ENCODE data around the gene MYLK.

MYLK gene

DNA sequence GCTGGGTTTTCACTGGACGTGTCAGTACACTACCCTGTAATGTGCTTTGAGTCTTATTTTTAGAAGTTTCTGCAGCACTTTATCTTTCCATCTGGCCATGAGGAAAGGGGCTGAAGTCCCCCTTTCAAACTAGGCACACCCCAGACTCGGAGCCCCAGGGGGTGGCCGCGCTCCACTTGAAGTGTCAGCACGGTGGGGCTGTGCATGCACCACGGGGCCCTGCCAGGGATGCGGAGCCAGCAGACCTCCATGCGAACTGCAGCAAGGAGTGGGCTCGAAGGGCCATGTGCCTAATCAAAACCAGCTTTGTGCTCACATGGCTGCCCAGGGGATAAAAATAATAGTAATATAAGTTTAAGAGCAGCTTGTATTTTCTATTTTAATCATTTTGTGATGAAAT, 198.4 kb downstream of the MYLK start:
- Histone ChIP-seq H3K4me3 (ENCODE audit: low read depth, low read length) (no peak overlapping the region), H3K27me3 (ENCODE audit: control insufficient read depth, insufficient read depth, low read length) (no peaks in the 10 kb centered on the region), H3K4me1 (ENCODE audit: control insufficient read depth, insufficient read depth, low read length) (peaks cover 13% of the 10 kb centered on the region; the same call in 1 of the 2 replicates), H3K9me3 (ENCODE audit: control insufficient read depth, insufficient read depth, low read depth, low read length) (no peaks in the 10 kb centered on the region), H3K9ac (ENCODE audit: low read length) (no peak overlapping the region), H3K36me3 (ENCODE audit: control insufficient read depth, insufficient read depth, low read length) (no peaks in the 10 kb centered on the region; the same call in 1 of the 2 replicates), H3K27ac (ENCODE audit: low read depth, low read length) (no peak overlapping the region)

DNA sequence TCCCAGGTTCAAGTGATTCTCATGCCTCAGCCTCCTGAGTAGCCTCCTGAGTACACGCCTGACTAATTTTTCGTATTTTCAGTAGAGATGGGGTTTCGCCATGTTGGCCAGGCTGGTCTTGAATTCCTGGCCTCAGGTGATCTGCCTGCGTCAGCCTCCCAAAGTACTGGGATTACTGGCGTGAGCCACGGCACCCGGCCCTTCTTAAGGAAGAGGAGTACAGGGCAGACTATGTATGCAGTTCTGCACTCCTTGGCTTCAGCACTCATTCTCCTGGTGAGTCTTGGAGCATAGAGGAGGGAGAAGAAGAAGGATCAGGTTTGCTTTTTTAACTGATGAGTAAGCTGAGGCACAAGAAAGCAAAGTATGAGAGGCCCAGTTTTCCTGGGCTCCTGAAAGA, 199.5 kb downstream of the MYLK start:
- peaks cover 13% of the 10 kb centered on the region; the same call in 1 of the 2 replicates for H3K4me1 ChIP-seq (ENCODE audit: control insufficient read depth, insufficient read depth, low read length)
- no peaks in the 10 kb centered on the region for H3K27me3 ChIP-seq (ENCODE audit: control insufficient read depth, insufficient read depth, low read length)
- H3K36me3 ChIP-seq (ENCODE audit: control insufficient read depth, insufficient read depth, low read length): no peaks in the 10 kb centered on the region; the same call in 1 of the 2 replicates
- H3K4me3 ChIP-seq (ENCODE audit: low read depth, low read length): no peak overlapping the region
- H3K27ac ChIP-seq (ENCODE audit: low read depth, low read length): no peak overlapping the region
- no peak overlapping the region for H3K9ac ChIP-seq (ENCODE audit: low read length)
- no peaks in the 10 kb centered on the region for H3K9me3 ChIP-seq (ENCODE audit: control insufficient read depth, insufficient read depth, low read depth, low read length)

DNA sequence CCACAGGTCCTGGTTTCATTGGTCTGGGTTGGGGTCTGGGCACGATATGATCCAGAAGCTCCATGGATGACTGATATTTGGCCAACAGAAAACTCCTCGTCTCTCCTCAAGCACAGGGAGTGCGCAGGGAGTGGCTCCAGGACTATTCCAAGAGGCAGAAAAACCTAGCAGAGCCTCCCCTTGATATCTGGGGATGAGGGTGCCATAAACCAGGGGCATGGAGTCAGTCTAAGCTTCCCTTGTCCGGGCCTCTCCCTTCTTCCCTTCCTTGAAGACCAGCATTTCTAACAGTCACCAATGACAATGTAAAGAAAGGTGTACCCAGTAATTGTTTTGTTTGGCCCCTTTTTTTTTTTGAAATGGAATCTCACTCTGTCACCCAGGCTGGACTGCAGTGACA, 199.9 kb downstream of the MYLK start:
- Histone ChIP-seq H3K4me3 (ENCODE audit: low read depth, low read length) (no peak overlapping the region), H3K4me1 (ENCODE audit: control insufficient read depth, insufficient read depth, low read length) (peaks cover 13% of the 10 kb centered on the region; the same call in 1 of the 2 replicates), H3K27me3 (ENCODE audit: control insufficient read depth, insufficient read depth, low read length) (no peaks in the 10 kb centered on the region), H3K9ac (ENCODE audit: low read length) (no peak overlapping the region), H3K9me3 (ENCODE audit: control insufficient read depth, insufficient read depth, low read depth, low read length) (no peaks in the 10 kb centered on the region), H3K27ac (ENCODE audit: low read depth, low read length) (no peak overlapping the region), H3K36me3 (ENCODE audit: control insufficient read depth, insufficient read depth, low read length) (no peaks in the 10 kb centered on the region; the same call in 1 of the 2 replicates)

DNA sequence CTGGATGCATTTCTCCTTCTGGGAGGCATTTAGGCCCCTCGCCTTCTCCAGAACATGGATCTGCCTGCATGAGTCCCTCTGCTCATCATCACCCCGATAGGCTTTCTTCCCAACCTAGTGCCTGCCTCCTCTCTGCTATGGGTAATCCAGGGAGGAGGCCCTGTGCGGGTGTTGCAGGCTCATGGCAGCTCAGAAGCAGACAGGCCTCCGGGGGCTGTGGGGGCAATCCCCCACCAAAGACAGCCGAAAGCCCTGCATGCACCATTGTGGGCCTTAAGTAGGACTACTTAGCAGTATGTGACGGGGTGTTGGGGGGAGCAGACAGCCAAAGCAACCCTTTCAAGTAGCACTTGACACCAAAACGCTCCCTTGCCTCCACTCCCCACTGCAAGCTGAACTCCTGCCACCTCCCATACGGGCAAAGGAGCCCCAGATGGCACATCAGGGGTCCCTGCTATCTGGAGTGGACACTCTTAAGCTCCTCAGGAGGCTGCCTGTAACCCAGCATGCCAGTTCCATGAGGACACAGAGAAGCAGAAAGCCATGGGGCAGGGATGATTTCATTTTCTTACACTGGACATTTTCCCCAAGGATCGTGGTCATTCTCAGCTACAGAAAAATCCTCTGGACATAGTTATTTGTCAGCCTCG, 200.5 kb downstream of the MYLK start:
- H3K27me3 ChIP-seq (ENCODE audit: control insufficient read depth, insufficient read depth, low read length): no peaks in the 10 kb centered on the region
- H3K4me1 ChIP-seq (ENCODE audit: control insufficient read depth, insufficient read depth, low read length): peaks cover 13% of the 10 kb centered on the region; the same call in 1 of the 2 replicates
- no peak overlapping the region for H3K27ac ChIP-seq (ENCODE audit: low read depth, low read length)
- H3K9ac ChIP-seq (ENCODE audit: low read length): no peak overlapping the region
- no peak overlapping the region for H3K4me3 ChIP-seq (ENCODE audit: low read depth, low read length)
- H3K36me3 ChIP-seq (ENCODE audit: control insufficient read depth, insufficient read depth, low read length): no peaks in the 10 kb centered on the region; the same call in 1 of the 2 replicates
- no peaks in the 10 kb centered on the region for H3K9me3 ChIP-seq (ENCODE audit: control insufficient read depth, insufficient read depth, low read depth, low read length)

DNA sequence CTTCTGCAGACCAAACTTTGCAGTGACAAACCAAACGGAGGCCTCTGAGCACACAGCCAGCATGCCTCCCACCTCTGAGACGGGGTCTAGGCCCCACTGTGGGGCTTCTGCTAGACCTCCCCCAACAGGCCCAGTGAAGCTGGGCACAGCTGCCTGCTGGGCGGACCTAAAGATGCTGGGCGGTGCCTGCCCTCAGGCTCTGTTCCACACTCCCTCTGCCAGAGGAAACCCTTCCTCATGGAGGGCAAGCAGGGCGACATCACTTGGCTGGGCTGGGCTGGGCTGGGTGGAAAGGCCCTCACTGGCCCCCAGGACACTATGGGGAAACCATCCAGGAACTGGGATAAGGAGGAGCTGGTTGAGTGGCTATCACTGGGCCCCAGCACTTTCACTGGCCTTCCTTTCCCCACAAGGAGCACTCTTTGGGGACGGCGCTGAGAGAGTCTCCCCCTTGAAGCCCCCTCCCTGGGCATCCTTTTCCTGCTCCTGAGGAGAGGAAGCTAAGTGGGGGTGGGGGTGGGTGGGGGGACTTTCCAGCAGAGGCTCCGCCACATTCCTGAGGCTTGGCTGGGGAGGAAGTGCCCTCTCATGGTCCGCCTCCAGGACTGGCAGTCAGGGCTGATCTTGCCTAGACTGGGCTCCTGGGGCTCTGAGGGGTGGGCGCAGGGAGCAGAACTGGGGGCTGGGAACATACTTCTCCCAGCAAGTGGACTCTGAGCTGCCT, 201.2 kb downstream of the MYLK start:
- Histone ChIP-seq H3K4me3 (ENCODE audit: low read depth, low read length) (no peak overlapping the region), H3K36me3 (ENCODE audit: control insufficient read depth, insufficient read depth, low read length) (no peaks in the 10 kb centered on the region; the same call in 1 of the 2 replicates), H3K27ac (ENCODE audit: low read depth, low read length) (no peak overlapping the region), H3K9ac (ENCODE audit: low read length) (no peak overlapping the region), H3K27me3 (ENCODE audit: control insufficient read depth, insufficient read depth, low read length) (no peaks in the 10 kb centered on the region), H3K4me1 (ENCODE audit: control insufficient read depth, insufficient read depth, low read length) (peaks cover 13% of the 10 kb centered on the region; the same call in 1 of the 2 replicates), H3K9me3 (ENCODE audit: control insufficient read depth, insufficient read depth, low read depth, low read length) (no peaks in the 10 kb centered on the region)

DNA sequence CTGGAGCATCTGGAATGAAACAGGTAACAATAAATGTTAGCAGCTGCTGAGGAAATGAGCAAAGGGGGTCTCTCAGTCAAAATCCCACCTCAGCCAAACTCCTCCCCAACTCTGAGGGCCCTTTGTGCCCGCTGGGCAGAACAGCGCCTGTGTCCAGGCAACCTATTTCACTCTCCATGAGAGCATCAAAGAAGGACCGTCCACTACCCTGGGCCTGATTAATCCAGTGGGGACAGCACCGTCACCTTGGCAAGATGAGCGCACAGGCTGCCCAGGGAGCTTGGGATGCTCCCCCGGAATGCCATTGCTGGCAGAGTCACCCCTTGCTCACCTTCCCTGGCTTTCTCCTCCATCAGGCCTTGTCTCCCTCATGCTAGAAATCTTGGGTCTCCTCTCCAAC, 201.8 kb downstream of the MYLK start:
- H3K4me1 ChIP-seq (ENCODE audit: control insufficient read depth, insufficient read depth, low read length): peaks cover 13% of the 10 kb centered on the region; the same call in 1 of the 2 replicates
- H3K4me3 ChIP-seq (ENCODE audit: low read depth, low read length): no peak overlapping the region
- no peaks in the 10 kb centered on the region; the same call in 1 of the 2 replicates for H3K36me3 ChIP-seq (ENCODE audit: control insufficient read depth, insufficient read depth, low read length)

DNA sequence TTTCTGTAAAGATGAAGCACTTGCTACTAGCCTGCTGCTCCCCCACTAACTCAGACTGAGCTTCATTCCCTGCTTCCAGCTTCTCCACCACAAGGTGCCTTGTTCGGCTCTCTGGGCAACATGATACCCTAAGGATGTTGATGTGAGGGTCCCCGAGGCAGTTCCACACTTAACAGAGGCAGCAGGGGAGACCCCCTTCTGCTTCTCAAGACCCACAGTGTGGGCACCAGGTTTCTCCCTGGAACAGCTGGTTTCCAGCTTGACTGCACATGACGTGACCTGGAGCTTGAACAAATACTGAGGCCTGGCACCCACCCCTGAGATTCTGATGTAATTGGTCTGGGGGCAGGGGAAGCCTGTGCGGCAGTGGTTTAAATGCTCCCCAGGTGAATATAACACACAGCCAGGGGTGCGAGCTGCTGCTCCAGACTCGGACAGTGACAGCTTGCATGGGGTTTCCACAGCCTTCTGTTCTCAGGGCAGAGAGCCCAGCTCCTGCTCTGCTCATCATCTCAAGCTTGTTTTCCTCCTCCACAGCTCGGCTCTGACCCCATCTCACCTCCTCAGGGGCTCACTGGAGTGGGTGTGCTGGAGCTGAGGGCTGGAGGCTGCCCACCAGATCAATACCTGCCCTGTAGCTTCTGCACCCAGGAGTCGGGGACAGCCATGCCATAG, 204.3 kb downstream of the MYLK start:
- Histone ChIP-seq H3K4me3 (ENCODE audit: low read depth, low read length) (no peak overlapping the region), H3K27ac (ENCODE audit: low read depth, low read length) (no peak overlapping the region), H3K9ac (ENCODE audit: low read length) (no peak overlapping the region), H3K36me3 (ENCODE audit: control insufficient read depth, insufficient read depth, low read length) (no peaks in the 10 kb centered on the region; the same call in 1 of the 2 replicates), H3K4me1 (ENCODE audit: control insufficient read depth, insufficient read depth, low read length) (peaks cover 10% of the 10 kb centered on the region; the same call in 1 of the 2 replicates), H3K9me3 (ENCODE audit: control insufficient read depth, insufficient read depth, low read depth, low read length) (no peaks in the 10 kb centered on the region), H3K27me3 (ENCODE audit: control insufficient read depth, insufficient read depth, low read length) (no peaks in the 10 kb centered on the region)

More for the DNA sequence above, 201.8 kb downstream of the MYLK start:
- Histone ChIP-seq H3K27me3 (ENCODE audit: control insufficient read depth, insufficient read depth, low read length) (no peaks in the 10 kb centered on the region), H3K9me3 (ENCODE audit: control insufficient read depth, insufficient read depth, low read depth, low read length) (no peaks in the 10 kb centered on the region), H3K27ac (ENCODE audit: low read depth, low read length) (no peak overlapping the region), H3K9ac (ENCODE audit: low read length) (no peak overlapping the region)

DNA sequence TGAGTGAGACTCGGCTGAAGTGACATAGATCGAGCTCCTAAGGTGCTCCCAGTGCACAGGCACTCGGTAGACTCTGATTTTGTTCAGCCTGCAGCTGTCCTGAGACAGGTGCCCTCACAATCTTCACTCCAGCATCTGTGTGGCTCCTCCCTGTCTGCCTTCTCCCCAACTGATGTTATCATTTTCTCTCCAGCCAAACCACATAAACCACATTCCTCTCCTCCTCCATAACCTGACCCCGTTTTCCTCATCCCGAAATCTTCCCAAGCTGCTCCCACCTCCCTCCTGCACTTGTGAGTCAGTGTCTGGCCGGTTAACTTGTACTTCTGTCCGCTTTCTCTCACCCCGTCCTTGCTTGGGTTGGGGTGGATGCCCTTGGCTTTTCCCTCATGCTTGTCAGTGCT, 206.0 kb downstream of the MYLK start:
- no peaks in the 10 kb centered on the region; the same call in 1 of the 2 replicates for H3K36me3 ChIP-seq (ENCODE audit: control insufficient read depth, insufficient read depth, low read length)
- H3K27ac ChIP-seq (ENCODE audit: low read depth, low read length): no peak overlapping the region
- H3K4me1 ChIP-seq (ENCODE audit: control insufficient read depth, insufficient read depth, low read length): 0 out of 2 replicates have a peak, but pooled peaks cover 3% of the 10 kb centered on the region
- H3K4me3 ChIP-seq (ENCODE audit: low read depth, low read length): no peak overlapping the region
- no peaks in the 10 kb centered on the region for H3K9me3 ChIP-seq (ENCODE audit: control insufficient read depth, insufficient read depth, low read depth, low read length)
- no peaks in the 10 kb centered on the region for H3K27me3 ChIP-seq (ENCODE audit: control insufficient read depth, insufficient read depth, low read length)
- H3K9ac ChIP-seq (ENCODE audit: low read length): no peak overlapping the region

DNA sequence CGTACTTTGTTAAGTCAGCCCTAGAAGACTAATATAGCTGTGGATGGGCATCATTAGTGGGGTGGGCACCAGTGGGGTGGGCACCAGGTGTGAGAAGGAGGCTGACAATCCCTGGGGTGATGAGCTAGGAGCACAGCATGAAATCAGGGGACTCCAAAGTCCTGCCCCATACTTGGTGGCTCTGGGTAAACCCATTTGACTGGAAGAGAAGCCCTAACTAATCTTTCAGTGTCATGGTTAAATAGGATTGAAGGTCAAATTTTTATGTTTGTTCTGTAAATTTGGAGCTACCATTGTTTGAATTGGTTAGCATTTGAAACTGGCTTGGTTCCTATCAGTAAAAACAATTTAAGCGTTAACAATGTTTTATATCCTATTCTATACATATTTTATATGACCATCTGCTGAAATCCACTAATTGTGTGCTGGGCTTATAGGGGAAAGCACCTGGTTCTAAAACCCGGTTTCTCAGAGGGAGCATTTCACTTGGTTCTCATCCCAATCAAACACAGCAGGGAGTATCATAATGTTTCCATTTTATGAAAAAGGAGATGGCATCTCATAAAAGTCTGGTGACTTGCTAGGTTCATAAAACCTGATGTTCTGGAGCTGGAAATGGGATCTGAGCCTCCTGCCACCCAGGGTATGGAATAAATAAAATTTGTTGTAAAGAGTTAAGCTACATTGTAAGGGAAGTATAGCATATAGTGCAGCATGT, 211.5 kb downstream of the MYLK start:
- H3K9ac ChIP-seq (ENCODE audit: low read length): no peak overlapping the region
- no peak overlapping the region for H3K27ac ChIP-seq (ENCODE audit: low read depth, low read length)
- H3K4me3 ChIP-seq (ENCODE audit: low read depth, low read length): no peak overlapping the region
- no peaks in the 10 kb centered on the region for H3K27me3 ChIP-seq (ENCODE audit: control insufficient read depth, insufficient read depth, low read length)
- no peaks in the 10 kb centered on the region for H3K9me3 ChIP-seq (ENCODE audit: control insufficient read depth, insufficient read depth, low read depth, low read length)
- no peaks in the 10 kb centered on the region for H3K36me3 ChIP-seq (ENCODE audit: control insufficient read depth, insufficient read depth, low read length)
- H3K4me1 ChIP-seq (ENCODE audit: control insufficient read depth, insufficient read depth, low read length): no peaks in the 10 kb centered on the region

DNA sequence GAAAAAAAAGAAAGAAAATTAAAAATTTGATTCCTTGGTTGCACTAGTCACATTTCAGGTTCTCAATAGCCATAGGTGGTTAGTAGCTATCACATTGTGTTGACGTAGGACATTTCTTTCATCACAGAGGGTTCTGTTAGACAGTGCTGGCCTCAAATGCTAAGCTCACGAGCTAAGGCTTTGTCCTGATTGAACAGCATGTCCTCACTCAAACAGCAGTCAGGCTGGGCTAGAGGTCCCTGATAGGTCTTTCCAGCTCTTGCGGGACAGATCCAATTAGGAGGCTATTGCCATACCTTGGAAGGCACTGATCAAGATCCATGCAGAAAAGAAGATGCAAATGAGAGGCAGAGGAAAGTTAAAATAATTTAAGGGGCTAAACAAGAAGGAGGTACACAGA, 213.4 kb downstream of the MYLK start:
- H3K9ac ChIP-seq (ENCODE audit: low read length): no peak overlapping the region
- H3K36me3 ChIP-seq (ENCODE audit: control insufficient read depth, insufficient read depth, low read length): no peaks in the 10 kb centered on the region
- H3K9me3 ChIP-seq (ENCODE audit: control insufficient read depth, insufficient read depth, low read depth, low read length): no peaks in the 10 kb centered on the region
- no peaks in the 10 kb centered on the region for H3K27me3 ChIP-seq (ENCODE audit: control insufficient read depth, insufficient read depth, low read length)
- no peaks in the 10 kb centered on the region for H3K4me1 ChIP-seq (ENCODE audit: control insufficient read depth, insufficient read depth, low read length)
- no peak overlapping the region for H3K4me3 ChIP-seq (ENCODE audit: low read depth, low read length)
- H3K27ac ChIP-seq (ENCODE audit: low read depth, low read length): no peak overlapping the region
